Measurements from ENCODE around the gene CACFD1.

Gene CACFD1

DNA sequence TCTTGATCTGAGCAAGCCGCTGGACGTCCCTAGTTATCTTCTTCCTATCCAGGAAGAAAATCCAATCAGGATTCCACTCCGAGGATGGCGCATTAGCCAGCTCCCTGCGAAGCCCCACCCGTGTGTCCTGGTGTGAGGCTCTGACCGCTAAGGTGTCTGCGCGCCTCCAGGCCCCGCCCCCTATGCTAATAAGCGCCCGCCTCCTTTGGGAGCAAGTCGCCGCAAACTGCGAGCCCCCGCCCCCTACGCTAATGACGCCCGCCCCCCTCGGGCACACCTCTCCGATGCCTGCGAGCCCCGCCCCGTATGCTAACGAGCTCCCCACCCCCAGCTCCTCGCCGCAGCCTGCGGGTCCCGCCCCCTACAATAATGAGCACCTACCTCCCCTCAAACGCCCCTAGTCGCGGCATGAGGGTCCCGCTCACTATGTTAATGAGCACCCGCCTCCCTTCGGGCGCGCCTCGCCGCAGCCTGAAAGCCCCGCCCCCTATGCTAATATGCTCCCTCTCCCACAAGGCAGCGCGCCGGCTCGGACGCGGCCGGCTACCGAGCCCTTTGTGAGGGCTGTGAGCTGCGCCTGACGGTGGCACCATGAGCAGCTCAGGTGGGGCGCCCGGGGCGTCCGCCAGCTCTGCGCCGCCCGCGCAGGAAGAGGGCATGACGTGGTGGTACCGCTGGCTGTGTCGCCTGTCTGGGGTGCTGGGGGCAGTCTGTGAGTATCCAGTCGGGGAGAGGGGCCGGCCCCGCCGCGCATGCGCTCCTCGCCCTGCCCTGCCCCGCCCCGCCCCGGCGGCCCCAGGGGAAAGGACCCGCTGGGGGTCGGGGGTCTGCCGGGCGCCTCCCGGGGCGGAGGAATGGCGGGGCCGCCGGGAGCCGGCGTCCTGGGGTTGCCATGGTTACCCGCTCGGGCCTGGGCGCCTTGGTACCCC, at the start of gene CACFD1:
Gene CACFD1, plus strand, starts transcription at position 503 of the 929 bp plus-strand sequence. Its CDS starts 89 bp downstream, at position 592.
- DNase-seq = no peak

DNA sequence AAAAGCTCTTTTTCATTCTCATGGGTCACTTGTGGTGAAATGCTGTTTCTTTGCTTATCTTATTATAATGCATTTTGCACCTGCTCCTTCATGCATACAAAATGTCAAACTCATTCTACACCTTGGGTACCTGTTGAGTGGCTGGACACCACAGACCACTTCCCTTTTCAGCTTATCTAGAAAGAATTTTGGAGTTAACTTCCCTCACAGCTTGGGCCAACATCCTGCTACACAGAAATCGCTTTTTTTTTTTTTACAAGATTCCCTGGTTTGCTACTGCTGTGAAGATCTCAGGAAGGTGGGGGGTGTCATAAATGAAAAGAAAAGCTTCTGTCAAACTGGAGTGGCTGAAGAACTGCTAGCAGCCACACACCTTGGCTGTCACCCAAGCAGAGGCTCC, 44.6 kb upstream of the CACFD1 start:
- DNase-seq = no peak

DNA sequence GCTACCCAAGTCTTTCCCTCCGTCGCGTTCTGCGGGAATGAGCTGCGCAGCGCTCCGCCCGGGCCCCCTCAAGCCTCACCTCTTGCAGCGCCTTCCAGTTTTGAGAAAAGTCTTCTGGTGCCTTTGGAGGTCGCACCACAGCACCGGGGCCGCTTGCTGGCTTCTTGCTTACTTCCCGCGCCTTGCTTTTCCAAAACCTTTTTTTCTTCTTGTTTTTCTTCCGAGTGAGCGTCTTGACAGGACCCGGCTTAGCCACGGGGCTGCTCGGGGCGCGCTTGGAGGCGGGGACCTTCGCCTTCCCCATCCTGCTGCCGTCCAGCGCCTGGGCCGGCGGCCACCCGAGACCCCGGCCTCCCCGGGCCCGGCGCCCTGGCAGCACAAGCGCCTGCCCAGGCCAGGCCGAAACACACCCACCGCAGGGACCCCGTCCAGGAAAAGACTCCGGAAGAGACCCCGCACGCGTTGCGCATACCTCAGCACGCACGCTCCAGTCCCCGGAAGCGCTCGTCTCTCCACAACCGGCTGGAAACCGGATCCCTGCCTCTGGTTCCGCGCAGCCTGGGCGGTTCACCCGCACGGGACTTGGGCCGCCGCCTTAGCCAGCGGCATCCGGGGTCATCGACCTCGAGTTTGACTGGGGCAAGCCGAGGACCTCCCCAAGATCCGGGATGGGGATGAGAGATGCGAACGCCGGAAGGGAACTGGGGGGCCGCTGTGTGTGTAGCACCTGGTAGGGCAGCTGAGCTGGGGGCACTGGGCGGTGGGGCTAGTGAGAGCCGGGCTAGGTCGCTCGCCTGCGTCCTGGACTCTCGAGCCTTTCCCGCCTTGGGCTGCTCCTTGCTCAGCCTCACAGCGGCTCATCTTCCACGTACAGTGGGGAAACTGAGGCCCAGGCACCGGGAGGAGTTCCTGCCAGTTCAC, 42.0 kb upstream of the CACFD1 start, which contains the start of gene REXO4:
Gene REXO4, minus strand, starts transcription at position 470 of the 921 bp plus-strand sequence. Its CDS starts 166 bp downstream, at position 304.
- peak; percentile 51 for DNase-seq

DNA sequence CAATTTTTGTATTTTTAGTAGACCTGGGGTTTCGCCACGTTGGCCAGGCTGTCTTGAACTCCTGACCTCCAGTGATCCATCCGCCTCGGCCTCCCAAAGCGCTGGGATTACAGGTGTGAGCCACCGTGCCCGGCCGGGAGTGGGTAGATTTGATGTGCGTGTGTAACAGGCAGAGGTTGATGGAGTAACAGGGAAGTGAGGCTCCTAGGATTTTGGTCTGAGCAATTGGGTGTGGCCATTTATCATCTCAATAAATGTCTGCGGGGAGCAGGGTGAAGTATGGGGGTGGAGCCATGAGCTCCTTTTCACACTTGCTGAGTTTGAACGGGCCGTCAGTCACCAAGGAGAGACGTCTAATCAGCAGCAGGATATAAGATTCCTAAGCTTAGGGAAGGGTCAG, 40.8 kb upstream of the CACFD1 start:
- DNase-seq = no peak

DNA sequence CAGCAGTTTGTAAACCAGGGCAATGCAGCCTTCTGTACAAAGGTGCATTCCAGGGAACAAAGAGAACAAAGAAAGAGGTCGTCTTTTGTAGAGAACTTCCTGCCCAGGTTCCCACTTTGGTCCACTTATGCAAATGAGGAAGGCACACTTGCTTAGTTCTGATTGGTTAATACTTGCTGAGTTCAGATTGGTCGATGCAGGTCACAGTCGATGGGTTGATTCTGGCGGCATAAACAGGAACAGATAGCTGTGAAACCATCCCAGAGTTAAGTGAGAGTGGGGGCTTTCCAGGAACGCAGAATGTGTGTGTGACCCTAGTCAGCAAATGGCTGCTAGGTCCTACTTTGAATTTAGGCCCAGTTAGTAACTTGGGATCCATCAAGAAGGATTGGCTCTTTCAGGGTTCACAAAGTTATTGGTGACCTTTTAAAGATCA, 39.4 kb upstream of the CACFD1 start:
- DNase-seq = no peak

DNA sequence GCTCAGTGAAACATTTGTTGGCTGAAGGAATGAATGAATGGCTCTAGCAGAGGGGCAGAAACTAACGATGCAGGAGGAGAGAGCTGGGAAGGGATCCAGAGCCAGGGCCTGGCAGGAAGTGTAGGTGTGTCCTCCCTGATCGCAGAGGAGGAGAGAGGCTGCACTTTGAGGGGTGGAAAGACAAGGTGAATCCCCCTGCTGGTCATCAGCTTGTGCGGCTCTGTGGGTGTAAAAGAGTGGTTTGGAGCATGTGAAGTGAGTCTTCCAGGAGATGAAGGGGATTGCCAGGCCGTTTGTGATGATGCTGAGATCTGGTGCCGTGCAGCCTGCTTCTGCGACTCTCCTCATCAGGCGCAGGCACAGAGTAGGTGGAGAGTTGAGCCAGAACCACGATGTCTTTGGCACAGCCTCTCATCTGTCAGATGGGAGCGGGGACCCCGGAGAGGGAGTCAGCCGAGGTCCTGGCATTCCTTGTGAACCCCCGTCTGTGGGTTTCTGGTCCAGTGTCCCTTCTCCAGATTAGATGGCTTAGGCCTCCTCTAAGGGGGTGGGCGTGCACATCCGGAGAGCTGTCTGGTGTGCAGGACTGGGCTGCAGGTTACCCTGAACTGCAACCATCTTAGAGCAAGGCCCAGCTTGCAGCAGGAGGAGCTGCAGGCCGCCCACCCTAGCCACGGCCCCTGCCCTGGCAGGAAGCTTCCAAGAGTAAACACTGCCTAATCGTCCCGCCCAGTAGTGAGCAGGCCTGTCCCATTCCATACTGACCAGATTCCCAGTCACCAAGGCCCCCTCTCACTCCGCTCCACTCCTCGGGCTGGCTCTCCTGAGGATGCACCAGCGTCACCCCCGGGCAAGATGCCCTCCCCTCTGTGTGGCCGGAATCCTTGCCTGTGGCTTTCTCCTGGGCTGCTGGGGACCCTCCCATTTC, 37.9 kb upstream of the CACFD1 start, which contains the start of gene ADAMTS13:
Gene ADAMTS13, plus strand, starts transcription at position 753 of the 928 bp plus-strand sequence. Its CDS starts 77 bp downstream, at position 830.
- no peak for DNase-seq

DNA sequence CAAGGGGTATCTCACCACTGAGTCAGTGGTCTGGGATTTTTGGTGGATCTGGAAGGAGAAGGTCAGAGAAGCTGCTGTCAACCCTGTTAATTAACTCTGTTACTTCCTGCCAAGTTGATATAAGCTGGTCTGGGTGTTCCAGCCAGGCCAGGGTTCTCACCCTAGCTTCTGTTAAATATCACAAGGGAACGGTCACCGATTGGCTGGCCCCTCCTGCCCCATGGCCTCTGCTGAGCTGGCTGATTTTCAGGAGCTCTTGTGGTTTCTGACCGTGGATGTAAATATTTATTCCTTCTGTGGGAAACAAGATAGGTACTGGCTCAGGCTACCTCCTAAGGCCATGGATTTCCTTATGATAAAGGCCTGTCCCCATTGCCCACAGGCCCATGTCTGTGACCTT, 36.6 kb upstream of the CACFD1 start:
- DNase-seq = no peak

DNA sequence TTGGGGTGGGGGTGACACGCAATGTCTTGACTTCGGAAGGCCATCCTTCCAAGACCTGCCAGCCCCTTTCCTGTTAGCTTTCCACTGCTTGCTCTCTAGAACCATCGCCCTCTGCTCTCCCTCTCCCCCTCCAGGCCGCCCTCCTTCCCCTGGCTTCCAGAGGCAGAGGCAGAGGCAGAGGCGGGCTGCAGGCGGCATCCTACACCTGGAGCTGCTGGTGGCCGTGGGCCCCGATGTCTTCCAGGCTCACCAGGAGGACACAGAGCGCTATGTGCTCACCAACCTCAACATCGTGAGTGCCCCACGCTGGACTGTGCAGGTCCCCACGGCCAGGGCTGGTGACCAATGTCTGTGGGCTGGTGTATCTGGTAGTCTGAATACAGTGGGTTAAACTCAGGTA, 35.6 kb upstream of the CACFD1 start:
- DNase-seq = no peak

DNA sequence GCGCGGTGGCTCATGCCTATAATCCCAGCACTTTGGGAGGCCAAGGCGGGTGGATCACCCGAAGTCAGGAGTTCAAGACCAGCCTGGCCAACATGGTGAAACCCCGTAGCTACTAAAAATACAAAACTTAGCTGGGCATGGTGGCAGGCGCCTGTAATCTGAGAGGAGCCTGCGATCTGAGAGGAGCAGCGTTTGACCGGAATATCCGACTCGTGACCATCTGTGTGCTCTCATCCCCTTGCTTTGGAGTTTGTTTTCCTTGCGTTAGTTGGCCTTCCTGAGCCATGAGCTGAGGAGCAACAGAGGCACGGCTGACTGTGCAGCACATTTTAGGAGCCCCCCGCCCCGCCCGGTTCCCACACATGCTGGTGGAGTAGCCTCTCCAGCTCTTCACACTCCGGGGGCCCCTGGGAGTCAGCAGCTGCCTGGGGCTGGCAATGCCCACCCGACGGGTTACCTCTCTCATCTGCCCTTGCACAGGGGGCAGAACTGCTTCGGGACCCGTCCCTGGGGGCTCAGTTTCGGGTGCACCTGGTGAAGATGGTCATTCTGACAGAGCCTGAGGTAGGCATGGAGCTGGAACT, 34.6 kb upstream of the CACFD1 start:
- DNase-seq = no peak

DNA sequence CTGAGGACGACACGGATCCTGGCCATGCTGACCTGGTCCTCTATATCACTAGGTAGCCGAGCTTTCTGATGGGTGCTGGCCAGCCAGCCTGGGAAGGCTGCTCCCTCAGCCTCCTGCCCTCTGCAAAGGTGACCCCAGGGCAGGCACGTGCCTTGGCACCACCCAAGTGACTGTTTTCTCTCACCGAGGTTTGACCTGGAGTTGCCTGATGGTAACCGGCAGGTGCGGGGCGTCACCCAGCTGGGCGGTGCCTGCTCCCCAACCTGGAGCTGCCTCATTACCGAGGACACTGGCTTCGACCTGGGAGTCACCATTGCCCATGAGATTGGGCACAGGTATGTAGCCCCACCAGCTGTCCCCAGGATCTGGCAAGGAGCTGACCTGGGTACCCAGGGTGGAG, 33.8 kb upstream of the CACFD1 start:
- DNase-seq = no peak

DNA sequence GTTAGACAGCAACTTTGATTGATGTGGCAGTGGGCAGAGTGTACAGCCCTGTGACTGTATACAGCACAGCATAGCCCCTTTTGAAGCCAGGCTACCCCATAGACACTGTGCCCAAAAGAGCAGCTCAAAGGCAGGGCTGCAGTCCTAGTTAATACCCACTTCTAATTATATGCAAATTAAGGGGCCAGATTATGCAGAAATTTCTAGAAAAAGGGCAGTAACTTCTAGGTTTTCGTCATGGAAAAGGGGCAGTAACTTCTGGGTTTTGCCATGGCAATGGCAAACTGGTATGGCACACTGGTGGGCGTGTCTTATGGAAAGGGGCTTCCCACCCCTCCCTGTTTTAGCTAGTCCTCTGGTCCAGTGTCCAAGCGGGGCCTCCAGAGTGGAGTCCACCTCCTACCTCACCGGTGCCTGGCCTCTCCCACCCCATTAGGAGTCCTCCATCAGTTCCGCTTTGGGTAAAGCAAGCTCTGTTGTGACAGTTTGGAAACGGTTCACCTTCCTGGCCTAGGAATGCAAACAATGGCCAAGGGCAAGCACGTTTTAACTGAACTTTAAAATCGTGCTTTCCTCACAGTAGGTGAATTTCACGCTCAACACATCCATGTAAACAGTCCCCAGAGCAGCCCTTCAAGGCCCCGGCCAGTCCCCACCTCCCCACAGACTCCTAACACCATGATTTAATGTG, 32.0 kb upstream of the CACFD1 start:
- no peak for DNase-seq

DNA sequence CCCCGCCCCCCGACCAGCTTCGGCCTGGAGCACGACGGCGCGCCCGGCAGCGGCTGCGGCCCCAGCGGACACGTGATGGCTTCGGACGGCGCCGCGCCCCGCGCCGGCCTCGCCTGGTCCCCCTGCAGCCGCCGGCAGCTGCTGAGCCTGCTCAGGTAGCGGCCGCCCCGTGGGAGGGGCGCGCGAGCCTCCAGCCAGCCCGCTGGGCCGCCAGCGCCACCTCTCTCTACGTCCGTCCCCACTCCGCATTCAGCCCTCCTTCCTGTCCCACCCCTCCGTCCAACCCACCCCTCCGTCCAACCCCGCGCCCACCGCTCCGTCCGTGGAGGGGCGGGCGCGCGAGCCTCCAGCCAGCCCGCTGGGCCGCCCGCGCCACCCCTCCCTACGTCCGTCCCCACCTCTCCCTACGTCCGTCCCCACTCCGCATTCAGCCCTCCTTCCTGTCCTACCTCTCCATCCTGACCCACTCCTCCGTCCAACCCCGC, 31.1 kb upstream of the CACFD1 start:
- DNase-seq = no peak

DNA sequence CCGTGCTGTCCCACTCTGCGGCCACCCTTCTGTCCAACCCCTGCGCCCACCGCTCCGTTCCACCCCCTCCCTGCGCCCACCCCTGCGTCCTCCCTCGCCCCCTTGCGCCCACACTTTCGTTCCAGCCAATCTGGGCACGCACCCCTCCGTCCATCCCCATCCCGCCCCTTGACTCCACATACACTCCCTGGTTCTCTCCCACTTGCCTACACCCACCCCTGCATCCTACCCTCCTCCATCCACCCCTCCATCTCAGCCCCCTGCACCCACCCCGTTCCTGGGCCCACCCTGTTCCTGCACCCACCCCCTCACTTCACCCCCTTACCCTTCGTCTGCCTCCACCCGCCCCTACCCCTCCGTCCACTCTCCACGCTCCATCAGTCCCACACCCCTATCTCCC, 30.6 kb upstream of the CACFD1 start:
- DNase-seq = no peak

DNA sequence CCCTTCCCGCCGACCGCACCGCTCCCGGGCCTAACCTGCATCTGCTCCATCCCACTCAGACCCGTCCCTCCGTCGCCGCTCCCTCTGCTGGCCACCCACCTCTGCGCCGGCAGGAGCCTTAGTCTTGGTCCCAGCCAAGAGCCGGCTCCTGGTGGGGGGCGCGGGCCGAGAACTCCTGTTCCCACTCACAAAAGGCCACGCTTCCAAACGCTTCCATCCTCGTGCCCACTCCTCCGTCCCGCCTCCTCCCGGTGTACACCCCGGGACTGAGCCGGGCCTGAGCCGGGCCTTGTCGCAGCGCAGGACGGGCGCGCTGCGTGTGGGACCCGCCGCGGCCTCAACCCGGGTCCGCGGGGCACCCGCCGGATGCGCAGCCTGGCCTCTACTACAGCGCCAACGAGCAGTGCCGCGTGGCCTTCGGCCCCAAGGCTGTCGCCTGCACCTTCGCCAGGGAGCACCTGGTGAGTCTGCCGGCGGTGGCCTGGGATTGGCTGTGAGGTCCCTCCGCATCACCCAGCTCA, 30.1 kb upstream of the CACFD1 start:
- no peak for DNase-seq

DNA sequence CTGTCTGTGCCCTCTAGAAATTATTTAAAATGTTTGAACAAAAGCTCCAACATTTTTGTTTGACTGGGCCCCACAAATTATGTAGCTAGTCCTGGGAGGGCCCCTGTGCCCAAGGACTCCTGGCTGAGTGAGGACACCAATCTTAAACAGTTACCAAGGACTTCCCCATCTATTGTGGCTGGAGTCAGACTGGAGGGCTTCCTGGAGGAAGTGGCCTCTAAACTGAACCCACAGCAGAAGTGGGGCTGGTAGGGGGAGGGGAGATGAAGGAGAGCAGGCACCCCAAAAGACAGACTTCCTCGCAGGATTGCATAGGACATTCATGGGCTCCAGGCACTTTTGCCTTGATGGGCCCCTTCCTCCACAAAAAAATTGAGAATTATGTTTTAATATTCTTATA, 29.5 kb upstream of the CACFD1 start:
- no peak for DNase-seq

DNA sequence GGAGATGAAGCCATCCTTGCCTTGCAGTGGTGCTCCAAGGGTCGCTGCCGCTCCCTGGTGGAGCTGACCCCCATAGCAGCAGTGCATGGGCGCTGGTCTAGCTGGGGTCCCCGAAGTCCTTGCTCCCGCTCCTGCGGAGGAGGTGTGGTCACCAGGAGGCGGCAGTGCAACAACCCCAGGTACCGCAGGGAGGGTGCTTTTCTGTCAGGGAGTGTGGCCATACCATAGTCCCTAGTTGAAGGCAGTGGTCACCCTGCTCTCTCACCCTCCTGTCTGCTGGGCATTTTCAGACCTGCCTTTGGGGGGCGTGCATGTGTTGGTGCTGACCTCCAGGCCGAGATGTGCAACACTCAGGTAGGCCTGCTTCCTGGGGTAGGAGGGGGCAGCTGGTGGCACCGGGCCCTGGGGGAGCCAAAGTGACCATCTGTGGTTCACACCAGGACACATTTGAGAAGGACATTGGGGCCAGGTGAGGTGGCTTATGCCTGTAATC, 26.4 kb upstream of the CACFD1 start:
- no peak for DNase-seq

DNA sequence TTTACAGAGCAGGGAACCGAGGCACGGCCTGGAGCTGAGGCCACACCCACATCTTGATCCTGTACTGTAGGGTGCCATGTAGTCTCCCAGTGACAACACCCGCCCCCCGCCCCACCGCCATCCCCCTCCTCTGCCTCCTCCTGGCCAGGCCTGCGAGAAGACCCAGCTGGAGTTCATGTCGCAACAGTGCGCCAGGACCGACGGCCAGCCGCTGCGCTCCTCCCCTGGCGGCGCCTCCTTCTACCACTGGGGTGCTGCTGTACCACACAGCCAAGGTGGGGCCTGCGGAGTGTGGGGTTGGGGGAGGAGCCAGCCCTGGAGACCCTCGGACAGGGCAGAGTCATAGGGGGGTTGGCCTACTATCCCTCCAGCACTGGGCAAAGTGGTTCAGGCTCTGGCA, 23.1 kb upstream of the CACFD1 start:
- DNase-seq = no peak

DNA sequence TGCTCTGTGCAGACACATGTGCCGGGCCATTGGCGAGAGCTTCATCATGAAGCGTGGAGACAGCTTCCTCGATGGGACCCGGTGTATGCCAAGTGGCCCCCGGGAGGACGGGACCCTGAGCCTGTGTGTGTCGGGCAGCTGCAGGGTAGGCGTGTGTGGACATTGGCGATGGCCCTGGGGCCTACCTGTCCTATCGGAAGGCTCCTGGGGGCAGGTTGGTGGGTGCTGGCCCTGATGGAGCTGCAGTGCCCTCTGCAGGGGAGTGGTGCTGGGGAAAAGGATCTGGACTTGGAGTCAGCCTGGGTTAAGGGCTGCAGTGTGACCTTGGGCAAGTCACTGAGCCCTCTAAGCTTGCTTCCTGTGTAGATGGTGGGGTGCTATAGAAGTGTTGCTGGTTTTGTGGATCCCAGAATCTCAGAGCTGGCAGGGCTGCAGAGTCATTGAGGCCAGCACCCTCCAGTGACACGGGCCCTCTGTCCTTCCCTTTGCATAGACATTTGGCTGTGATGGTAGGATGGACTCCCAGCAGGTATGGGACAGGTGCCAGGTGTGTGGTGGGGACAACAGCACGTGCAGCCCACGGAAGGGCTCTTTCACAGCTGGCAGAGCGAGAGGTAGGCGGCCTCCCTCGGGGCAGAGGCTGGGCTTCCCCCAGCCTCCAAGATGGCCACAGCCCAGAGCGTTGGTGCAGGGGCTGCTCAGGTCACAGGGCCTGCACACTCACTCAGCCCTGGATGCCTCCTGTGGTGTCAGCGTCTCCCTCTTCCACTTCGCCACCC, 21.8 kb upstream of the CACFD1 start:
- no peak for DNase-seq

DNA sequence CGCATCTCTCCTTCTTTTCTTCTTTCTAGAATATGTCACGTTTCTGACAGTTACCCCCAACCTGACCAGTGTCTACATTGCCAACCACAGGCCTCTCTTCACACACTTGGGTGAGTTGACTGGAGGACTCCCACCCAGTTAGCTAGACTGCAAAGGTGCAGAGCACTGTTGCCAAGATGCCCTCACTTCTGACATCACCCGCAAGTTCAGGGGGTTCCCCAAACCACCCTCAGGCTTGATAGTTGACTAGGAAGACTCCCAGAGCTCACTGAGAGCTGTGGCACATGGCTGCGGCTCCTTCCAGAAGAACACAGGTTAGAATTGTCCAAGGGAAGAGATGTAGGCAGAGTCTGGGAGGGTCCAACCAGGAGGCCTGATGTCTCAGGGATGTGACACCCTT, 20.4 kb upstream of the CACFD1 start:
- no peak for DNase-seq

DNA sequence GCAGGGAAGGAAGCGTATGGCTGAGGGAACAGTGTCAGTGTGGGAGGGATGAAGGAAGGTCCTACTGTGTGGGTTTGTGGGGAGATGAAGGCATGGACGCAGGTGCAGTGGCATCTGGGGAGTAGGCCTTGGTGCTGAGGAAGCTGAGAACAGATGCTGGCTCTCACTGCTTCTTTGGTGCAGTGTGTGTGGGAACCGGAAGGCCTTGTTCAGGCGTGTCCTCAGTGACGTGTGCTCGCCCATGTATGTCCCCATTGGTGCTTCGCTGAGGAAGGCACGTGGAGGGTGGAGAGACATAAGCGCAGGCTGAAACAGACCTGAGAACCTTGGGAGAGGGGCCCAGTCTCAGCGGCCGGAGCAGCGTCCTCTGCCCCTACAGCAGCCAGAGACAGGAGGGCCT, 18.9 kb upstream of the CACFD1 start:
- DNase-seq = no peak
